Activated CD4-positive, alpha-beta T cell treated with anti-CD3 and anti-CD28 coated beads for 24 hours (primary cell): ENCODE results near the gene CCNG2.
A peak's percentile ranks its signal among the peaks of the same experiment; 100 is the strongest.
"Not testable (repeated sequence)": the region's sequence is repeated elsewhere in the genome, so short reads cannot be mapped to it uniquely, and the experiment has no call there.

ENCODE experiments used
- DNase-seq, 2 donors: peaks; one replicate each; pipeline ENCODE4 v3.0.0-alpha.2; 2020; ENCODE audit warnings: low read depth in 2 of 2

CCNG2 gene, protein sequence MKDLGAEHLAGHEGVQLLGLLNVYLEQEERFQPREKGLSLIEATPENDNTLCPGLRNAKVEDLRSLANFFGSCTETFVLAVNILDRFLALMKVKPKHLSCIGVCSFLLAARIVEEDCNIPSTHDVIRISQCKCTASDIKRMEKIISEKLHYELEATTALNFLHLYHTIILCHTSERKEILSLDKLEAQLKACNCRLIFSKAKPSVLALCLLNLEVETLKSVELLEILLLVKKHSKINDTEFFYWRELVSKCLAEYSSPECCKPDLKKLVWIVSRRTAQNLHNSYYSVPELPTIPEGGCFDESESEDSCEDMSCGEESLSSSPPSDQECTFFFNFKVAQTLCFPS

GRCh38 chr4:77156912-77157858 is at the start of gene CCNG2:
TSS of gene CCNG2 (plus strand) at chr4:77157207. CDS start at chr4:77158533, 1,326 bp downstream.
- DNase-seq: peak; percentile 60 to 65

- no peak for DNase-seq
Observed at GRCh38 chr4:77110730-77111129, 46.3 kb upstream of the CCNG2 start.

DNA sequence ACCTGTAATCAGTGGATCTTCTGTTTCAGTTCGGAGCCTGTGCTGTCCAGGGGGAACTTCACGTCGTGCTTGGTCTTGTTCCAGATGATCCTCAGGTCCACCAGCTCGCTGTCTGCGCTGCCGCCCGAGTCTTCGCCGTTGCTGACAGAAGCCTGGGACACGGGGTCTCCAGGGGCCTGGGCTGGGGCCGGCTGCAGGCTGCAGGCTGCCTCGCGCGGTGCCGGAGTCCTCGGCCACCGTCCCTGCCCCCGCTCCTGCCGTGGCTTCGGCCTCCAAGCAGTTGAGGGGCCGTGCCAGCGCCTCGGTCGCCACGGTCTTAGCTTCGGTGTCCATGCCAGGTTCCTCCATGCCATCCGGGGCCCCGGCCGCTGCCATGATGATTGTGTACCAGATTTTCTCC is 43.9 kb upstream of the CCNG2 start:
- no peak for DNase-seq

GRCh38 chr4:77117721-77118120 is 39.3 kb upstream of the CCNG2 start:
- DNase-seq: no peak

DNA sequence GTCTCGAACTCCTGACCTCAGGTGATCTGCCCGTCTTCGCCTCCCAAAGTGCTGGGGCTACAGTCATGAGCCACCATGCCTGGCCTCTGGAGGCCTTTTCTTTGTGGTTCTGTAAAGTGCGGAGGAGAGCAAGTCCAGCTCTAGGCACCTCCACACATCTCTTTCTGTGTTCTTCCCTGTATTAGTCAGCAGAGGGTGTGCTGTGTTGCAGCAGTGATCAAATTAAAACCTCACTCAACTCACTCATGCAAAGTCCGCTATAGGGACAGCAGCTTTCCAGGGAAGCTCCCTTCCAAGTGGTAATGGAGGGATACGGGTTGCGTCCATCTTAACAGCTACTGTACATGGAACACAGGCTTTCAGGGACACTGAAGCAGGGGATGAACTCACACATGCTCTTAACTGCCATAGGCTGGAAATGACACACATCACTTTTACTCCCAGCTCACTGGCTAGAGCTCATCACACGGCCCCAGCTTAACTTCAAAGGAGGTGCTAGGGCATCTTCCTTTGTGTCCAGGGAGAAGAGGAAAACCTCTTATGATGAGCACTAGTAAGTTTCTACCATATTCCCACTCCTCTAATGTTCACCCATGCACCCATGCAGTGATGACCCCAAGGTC is 36.0 kb upstream of the CCNG2 start:
- DNase-seq: no peak

DNA sequence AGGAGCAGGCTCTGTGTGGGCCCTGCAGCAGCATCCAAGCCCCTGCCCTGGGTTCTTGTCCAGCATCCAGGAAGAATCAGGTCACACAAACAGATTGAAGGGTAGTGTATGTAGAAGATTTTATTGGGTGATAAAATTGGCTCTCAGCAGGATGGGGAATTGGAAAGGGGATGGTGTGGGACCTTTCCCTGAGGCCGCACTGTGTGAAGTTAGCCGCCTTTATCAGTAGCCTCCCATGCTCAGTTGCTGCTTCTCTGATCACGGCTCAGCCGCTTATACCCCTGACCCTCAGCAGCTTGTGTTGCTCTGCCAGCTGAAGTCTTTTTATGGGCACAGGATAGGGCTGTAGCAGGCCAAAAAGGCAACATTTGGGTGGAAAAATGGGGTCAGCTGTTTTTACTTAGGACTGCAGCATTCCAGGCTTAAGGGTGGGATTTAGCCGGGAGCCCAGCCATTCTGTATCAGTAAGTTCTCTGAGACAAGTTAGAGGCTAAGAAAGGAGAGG is 35.2 kb upstream of the CCNG2 start:
- DNase-seq: no peak

DNA sequence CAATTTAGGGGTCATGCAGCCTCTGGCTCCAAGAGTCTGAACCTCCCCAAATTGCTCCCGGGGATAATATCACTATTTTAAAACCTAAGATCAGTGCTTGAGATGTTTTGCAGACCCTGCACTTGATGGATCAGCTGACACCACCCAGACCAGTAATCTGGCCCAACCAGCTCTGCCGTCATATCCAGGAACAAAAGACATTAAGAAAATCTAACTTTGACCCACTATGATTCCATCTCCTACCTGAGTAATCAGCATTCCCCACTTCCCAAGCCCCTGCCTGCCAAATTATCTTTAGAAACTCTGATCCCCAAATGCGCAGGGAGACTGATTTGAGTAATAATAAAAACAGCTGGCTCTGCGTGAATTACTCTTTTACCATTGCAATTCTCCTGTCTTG is 34.4 kb upstream of the CCNG2 start:
- no peak for DNase-seq

- no peak for DNase-seq
Observed at GRCh38 chr4:77123411-77123810, 33.6 kb upstream of the CCNG2 start.

DNA sequence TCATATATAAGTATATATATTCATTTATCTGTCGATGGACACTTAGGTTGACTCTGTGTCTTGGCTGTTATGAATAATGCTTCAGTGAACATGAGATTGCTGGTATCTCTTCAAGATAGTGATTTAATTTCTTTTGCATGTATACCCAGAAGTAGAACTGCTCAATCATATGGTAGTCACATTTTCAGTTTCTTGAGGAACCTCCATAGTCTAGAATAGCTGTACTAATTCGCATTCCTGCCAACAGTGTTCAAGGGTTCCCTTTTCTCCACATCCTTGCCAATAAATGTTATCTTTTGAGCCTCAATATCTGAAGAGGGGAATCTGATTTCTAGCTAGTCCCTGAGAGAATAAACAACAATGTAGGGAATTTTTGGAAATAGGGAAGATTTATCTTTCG is 32.4 kb upstream of the CCNG2 start:
- DNase-seq: no peak

- DNase-seq: no peak
Observed at GRCh38 chr4:77125961-77126360, 31.0 kb upstream of the CCNG2 start.

GRCh38 chr4:77126809-77127208 is 30.2 kb upstream of the CCNG2 start:
- DNase-seq: no peak

DNA sequence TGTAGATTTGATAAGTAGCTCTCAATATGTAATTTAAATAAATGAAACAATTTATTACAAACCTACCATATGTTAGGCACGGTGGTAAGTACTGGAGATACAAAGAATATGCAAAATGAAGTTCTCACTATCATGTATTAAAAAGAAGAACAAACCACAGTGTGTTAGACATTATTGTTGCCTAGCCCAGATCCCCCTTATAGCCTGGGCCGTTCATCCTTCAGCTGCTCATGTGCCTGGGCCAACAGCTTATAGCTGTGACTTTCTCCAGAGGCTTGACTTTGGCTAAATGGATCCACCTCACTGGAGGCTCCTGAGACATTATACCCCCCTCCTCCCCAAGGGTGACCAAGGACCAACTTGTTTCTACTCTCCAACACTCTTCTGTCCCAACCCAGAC is 29.8 kb upstream of the CCNG2 start:
- no peak for DNase-seq

GRCh38 chr4:77127837-77128621 is 29.0 kb upstream of the CCNG2 start:
- DNase-seq: no peak

- DNase-seq: no peak
Observed at GRCh38 chr4:77132652-77133312, 24.2 kb upstream of the CCNG2 start.

GRCh38 chr4:77137448-77137847 is 19.6 kb upstream of the CCNG2 start:
- not testable (repeated sequence) for DNase-seq

DNA sequence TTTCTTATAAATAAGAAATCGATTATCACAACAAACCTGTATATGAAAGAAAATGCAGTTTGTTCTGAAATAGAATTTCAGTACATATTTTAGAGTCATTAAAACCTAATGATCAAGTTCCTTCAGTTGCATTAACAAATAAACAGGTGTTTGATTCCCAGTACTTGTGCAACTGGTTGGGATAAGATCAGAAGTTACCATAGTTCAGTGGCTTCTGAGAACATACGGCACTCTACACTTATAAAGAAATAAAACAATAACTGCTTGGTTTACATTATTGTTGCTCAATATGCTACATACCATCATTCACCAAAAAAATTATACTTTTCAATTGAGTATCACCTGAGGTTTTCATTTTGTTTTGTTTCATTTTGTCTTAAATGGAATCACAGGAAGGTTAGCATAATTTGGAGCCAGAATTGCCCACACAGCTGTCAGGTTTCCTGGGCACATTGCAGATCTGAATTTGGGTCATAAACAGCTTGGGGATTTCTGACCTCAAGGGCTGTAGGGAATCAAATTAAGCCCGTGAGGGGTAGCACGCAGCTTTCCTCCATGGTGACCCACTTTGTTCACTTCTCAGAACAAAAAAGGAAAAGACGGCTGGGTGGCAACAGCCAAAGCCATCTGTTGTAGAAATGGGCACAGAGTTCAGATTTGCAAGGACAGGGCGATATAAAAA is 14.9 kb upstream of the CCNG2 start:
- no peak for DNase-seq

- DNase-seq: no peak
Observed at GRCh38 chr4:77142646-77143028, 14.4 kb upstream of the CCNG2 start.

DNA sequence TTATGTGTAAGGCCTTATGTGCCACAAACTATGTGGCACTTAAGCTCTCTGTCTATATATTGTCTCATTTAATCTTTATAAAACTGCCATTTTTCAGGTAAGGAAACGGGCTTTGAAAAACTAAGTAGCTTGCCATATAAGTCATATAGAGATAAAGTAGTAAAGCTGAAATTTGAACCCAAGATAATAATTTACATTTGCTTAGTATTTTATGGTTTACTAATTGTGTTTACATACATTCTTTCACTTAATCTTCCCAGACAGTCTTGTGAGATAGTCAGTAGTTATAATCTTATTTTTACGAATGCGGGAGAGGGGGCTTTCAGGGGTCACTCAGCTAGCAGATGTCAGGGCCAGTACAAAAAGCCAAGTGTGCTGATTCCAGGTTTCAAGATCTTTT is 13.9 kb upstream of the CCNG2 start:
- DNase-seq: no peak

DNA sequence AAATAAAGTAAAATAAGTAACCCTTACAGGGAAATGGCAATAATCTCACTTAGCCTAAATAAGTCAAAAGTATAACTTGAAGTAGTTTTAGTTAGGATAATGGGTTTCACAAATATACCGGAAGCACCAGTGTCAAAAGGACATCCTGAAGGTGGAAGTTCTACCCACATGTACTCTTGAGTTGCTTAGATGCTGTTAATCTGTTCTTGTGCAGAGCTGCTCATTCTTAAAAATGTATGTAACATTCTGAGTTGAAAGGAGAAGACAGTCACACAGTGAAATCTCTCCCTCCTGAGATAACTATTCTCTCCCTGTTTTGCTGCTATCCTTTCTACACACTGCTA is 11.2 kb upstream of the CCNG2 start:
- no peak for DNase-seq
